NCI-H82 (cell line): ENCODE results near the gene RRH.

Source experiments
- DNase-seq: peaks from one replicate; lab custom pipeline; 2025; lab: John Stamatoyannopoulos, UW

Gene RRH

DNA sequence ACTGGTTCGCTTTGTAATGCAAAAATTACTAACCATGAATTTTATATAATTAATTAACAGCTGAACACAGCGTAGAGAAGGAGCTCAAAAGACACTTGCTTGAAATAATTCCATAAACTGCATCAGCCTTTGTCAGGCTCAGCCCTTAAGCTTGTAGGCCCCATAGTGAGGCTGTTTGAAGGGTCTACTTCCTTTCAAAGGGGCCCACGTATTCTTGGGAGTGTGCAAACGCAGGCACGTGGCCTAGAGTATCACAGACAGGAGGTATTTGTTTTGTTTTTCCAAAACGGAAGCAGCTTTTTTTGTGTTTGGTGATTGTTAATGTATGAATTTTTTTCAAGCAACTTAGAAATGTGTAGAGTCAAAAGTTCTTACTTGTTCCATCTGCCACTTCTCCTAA lies 59.3 kb downstream of the RRH start:
- no peak for DNase-seq

DNA sequence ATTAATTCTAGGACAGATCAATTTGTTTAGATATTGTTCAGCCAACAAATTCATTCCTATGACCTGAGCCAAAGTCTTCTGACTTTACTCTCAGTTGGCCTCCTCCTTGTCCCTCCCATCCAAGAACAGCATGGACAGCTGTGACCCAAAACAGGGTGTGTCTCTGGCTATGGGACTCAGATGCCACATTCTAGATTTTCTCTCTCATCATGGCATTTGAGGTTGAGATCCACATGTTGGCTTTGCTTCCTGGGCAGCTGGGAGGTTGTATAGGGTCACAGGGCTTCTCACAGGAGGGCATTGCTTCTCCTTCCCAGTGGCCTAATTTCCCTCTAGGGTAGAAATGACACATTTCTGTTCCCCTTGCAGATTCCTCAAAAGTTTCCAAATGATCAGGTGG lies 62.3 kb downstream of the RRH start:
- DNase-seq = no peak
